Astrocyte of the spinal cord (primary cell): Measurements from ENCODE around the gene GLRA1.

ENCODE experiments used
- DNase-seq: peaks from one replicate; pipeline ENCODE4 v3.0.0; 2011; ENCODE audit warnings: low read depth, low spot score
- H3K4me3 ChIP-seq: 2 replicates; pipeline ENCODE4 v1.5.1; 2011; ENCODE audit warnings: low read depth, mild to moderate bottlenecking, low read length, moderate library complexity
- CTCF ChIP-seq: IDR thresholded peaks from 2 replicates; pipeline ENCODE4 v1.5.1; 2012; ENCODE audit warnings: low read depth, mild to moderate bottlenecking, low read length, inconsistent platforms
- in situ Hi-C: cut with HindIII; loops from 2 replicates; pipeline ENCODE4 v1.10.0; 2017; ENCODE audit warnings: low sequenced_read_pairs

Gene GLRA1

GRCh38 chr5:151909628-151910027 lies 15.0 kb downstream of the GLRA1 start:
- in situ Hi-C loops = no loop called here
- no peak for TF ChIP-seq CTCF
- H3K4me3 ChIP-seq = no peak overlapping the region
- DNase-seq = no peak

- no peak for TF ChIP-seq CTCF
- H3K4me3 ChIP-seq = no peak overlapping the region
- in situ Hi-C loops = no loop called here
- no peak for DNase-seq
These were observed 18.4 kb downstream of the GLRA1 start for GRCh38 chr5:151906246-151906645.

- DNase-seq = no peak
- no peak overlapping the region for H3K4me3 ChIP-seq
- in situ Hi-C loops = no loop called here
- TF ChIP-seq CTCF = no peak
These were observed 19.1 kb downstream of the GLRA1 start for GRCh38 chr5:151905557-151905961.

- in situ Hi-C loops = no loop called here
- no peak overlapping the region for H3K4me3 ChIP-seq
- TF ChIP-seq CTCF = no peak
- peak; percentile 43 for DNase-seq
These were observed 19.7 kb downstream of the GLRA1 start for GRCh38 chr5:151904909-151905308.

GRCh38 chr5:151904127-151904526 lies 20.5 kb downstream of the GLRA1 start:
- no peak for TF ChIP-seq CTCF
- no peak for DNase-seq
- in situ Hi-C loops = no loop called here
- H3K4me3 ChIP-seq = no peak overlapping the region

GRCh38 chr5:151903243-151903653 lies 21.4 kb downstream of the GLRA1 start:
- in situ Hi-C loops = no loop called here
- no peak for DNase-seq
- no peak overlapping the region for H3K4me3 ChIP-seq
- no peak for TF ChIP-seq CTCF

- in situ Hi-C loops = no loop called here
- TF ChIP-seq CTCF = no peak
- H3K4me3 ChIP-seq = no peak overlapping the region
- no peak for DNase-seq
These were observed 22.4 kb downstream of the GLRA1 start for GRCh38 chr5:151902215-151902614.
